ENCODE results near the gene ACTN4. TPM values are rescaled to one million over a fixed set of nuclear protein-coding genes. Genes with fewer than 3 reads are reported as not detected.

Gene ACTN4
- polyA plus RNA-seq, 2 donors, result 261 to 376 TPM

GRCh38 chr19:38774181-38774950, 126.9 kb downstream of the ACTN4 start:
- H3K36me3 ChIP-seq (ENCODE audit: control insufficient read depth in 2 of 2, insufficient read depth in 2 of 2, low read length in 1 of 2), result no peaks in the 10 kb centered on the region
- 71 to 74% methylated on average over 13 of the region's 13 CpGs for WGBS, 2 donors
- peak overlapping the region; percentile 68 to 75 for H3K27ac ChIP-seq (ENCODE audit: low read depth in 2 of 2, low read length in 1 of 2)

GRCh38 chr19:38778733-38779132, 131.3 kb downstream of the ACTN4 start:
- H3K27me3 ChIP-seq (ENCODE audit: control insufficient read depth in 1 of 2, insufficient read depth in 2 of 2, low read length in 2 of 2), result no peaks in the 10 kb centered on the region
- H3K27ac ChIP-seq (ENCODE audit: low read depth in 2 of 2, low read length in 1 of 2), result no peak overlapping the region
- H3K4me1 ChIP-seq (ENCODE audit: control insufficient read depth in 2 of 2, insufficient read depth in 2 of 2, low read length in 1 of 2), result peaks cover 0 to 10% of the 10 kb centered on the region in 2 donors
- H3K4me3 ChIP-seq (ENCODE audit: low read depth in 1 of 2, low read length in 2 of 2), result no peak overlapping the region
- WGBS, 2 donors, result 65 to 76% methylated on average over 7 of the region's 7 CpGs
- no peaks in the 10 kb centered on the region for H3K36me3 ChIP-seq (ENCODE audit: control insufficient read depth in 2 of 2, insufficient read depth in 2 of 2, low read length in 1 of 2)
- no peaks in the 10 kb centered on the region for H3K9me3 ChIP-seq (ENCODE audit: control insufficient read depth in 2 of 2, insufficient read depth in 1 of 2, low read depth in 1 of 2, low read length in 1 of 2)

More at GRCh38 chr19:38774181-38774950, 126.9 kb downstream of the ACTN4 start:
- no peaks in the 10 kb centered on the region for H3K27me3 ChIP-seq (ENCODE audit: control insufficient read depth in 1 of 2, insufficient read depth in 2 of 2, low read length in 2 of 2)
- peaks cover 2 to 14% of the 10 kb centered on the region in 2 donors for H3K4me1 ChIP-seq (ENCODE audit: control insufficient read depth in 2 of 2, insufficient read depth in 2 of 2, low read length in 1 of 2)
- no peak overlapping the region for H3K4me3 ChIP-seq (ENCODE audit: low read depth in 1 of 2, low read length in 2 of 2)
- H3K9me3 ChIP-seq (ENCODE audit: control insufficient read depth in 2 of 2, insufficient read depth in 1 of 2, low read depth in 1 of 2, low read length in 1 of 2), result no peaks in the 10 kb centered on the region

- Histone ChIP-seq H3K27ac (ENCODE audit: low read depth in 2 of 2, low read length in 1 of 2) (no peak overlapping the region), H3K27me3 (ENCODE audit: control insufficient read depth in 1 of 2, insufficient read depth in 2 of 2, low read length in 2 of 2) (no peaks in the 10 kb centered on the region), H3K9me3 (ENCODE audit: control insufficient read depth in 2 of 2, insufficient read depth in 1 of 2, low read depth in 1 of 2, low read length in 1 of 2) (no peaks in the 10 kb centered on the region), H3K4me3 (ENCODE audit: low read depth in 1 of 2, low read length in 2 of 2) (no peak overlapping the region), H3K36me3 (ENCODE audit: control insufficient read depth in 2 of 2, insufficient read depth in 2 of 2, low read length in 1 of 2) (no peaks in the 10 kb centered on the region), H3K4me1 (ENCODE audit: control insufficient read depth in 2 of 2, insufficient read depth in 2 of 2, low read length in 1 of 2) (no peaks in the 10 kb centered on the region)
- 83 to 84% methylated on average over 7 of the region's 7 CpGs for WGBS, 2 donors
Measured at GRCh38 chr19:38780443-38780842, 133.0 kb downstream of the ACTN4 start.

- no peak overlapping the region for H3K4me3 ChIP-seq (ENCODE audit: low read depth in 1 of 2, low read length in 2 of 2)
- no peaks in the 10 kb centered on the region for H3K4me1 ChIP-seq (ENCODE audit: control insufficient read depth in 2 of 2, insufficient read depth in 2 of 2, low read length in 1 of 2)
- no peaks in the 10 kb centered on the region for H3K9me3 ChIP-seq (ENCODE audit: control insufficient read depth in 2 of 2, insufficient read depth in 1 of 2, low read depth in 1 of 2, low read length in 1 of 2)
- WGBS, 2 donors, result 70 to 83% methylated on average over 7 of the region's 7 CpGs
- H3K27ac ChIP-seq (ENCODE audit: low read depth in 2 of 2, low read length in 1 of 2), result no peak overlapping the region
- H3K36me3 ChIP-seq (ENCODE audit: control insufficient read depth in 2 of 2, insufficient read depth in 2 of 2, low read length in 1 of 2), result no peaks in the 10 kb centered on the region
- H3K27me3 ChIP-seq (ENCODE audit: control insufficient read depth in 1 of 2, insufficient read depth in 2 of 2, low read length in 2 of 2), result no peaks in the 10 kb centered on the region
Measured at GRCh38 chr19:38781058-38781457, 133.6 kb downstream of the ACTN4 start.

Other genes with a start within 250 kb of the ACTN4 start
- gene FAM98C, start 244.6 kb upstream of the ACTN4 start, polyA plus RNA-seq, result 10 to 100 TPM; 23.8 to 25.0 TPM
- gene RASGRP4, start 221.4 kb upstream of the ACTN4 start, polyA plus RNA-seq, result under 1 TPM; 0.24 to 0.35 TPM
- gene RYR1, start 214.0 kb upstream of the ACTN4 start, polyA plus RNA-seq, result 1 to 10 TPM; 8.0 to 8.7 TPM
- 1 to 10 TPM; 3.3 to 7.3 TPM for gene MAP4K1, start 29.7 kb upstream of the ACTN4 start, polyA plus RNA-seq
- 100 to 1,000 TPM; 248 to 396 TPM for gene EIF3K, start 28.5 kb upstream of the ACTN4 start, polyA plus RNA-seq
- 10 to 100 TPM in 1 of 2 donors, 1 to 10 TPM in 1; 4.1 to 12.3 TPM for gene CAPN12, start 96.8 kb downstream of the ACTN4 start, polyA plus RNA-seq
- 1,000 to 10,000 TPM in 1 of 2 donors, 100 to 1,000 TPM in 1; 405 to 2,874 TPM for gene LGALS7, start 125.9 kb downstream of the ACTN4 start, polyA plus RNA-seq
- gene LGALS7B, start 141.6 kb downstream of the ACTN4 start, polyA plus RNA-seq, result 1,000 to 10,000 TPM; 3,260 to 6,105 TPM
- 1 to 10 TPM in 1 of 2 donors, under 1 TPM in 1; 0.66 to 2.3 TPM for gene LGALS4, start 165.3 kb downstream of the ACTN4 start, polyA plus RNA-seq
- gene ECH1, start 184.1 kb downstream of the ACTN4 start, polyA plus RNA-seq, result 100 to 1,000 TPM; 108 to 215 TPM
- 100 to 1,000 TPM; 134 to 150 TPM for gene HNRNPL, start 202.3 kb downstream of the ACTN4 start, polyA plus RNA-seq
- 10 to 100 TPM in 1 of 2 donors, 1 to 10 TPM in 1; 8.4 to 20.5 TPM for gene RINL, start 230.6 kb downstream of the ACTN4 start, polyA plus RNA-seq